ACC112 (cell line): Measurements from ENCODE around the gene MUC13.

Experiments
- H2AFZ ChIP-seq: fragments of 200-600 bp; sonication (generic); one replicate; pipeline ENCODE4 v1.6.0; 2017; ENCODE audit warnings: antibody characterized with exemption, low read length; ENCODE audit not compliant: unreplicated experiment
- H3K27ac ChIP-seq: fragments of 200-600 bp; sonication (generic); 2 replicates; pipeline ENCODE4 v1.5.1; 2014; ENCODE audit warnings: low read depth, mild to moderate bottlenecking, antibody characterized with exemption, low read length, moderate library complexity
- H3K27me3 ChIP-seq: fragments of 200-600 bp; sonication (generic); 2 replicates; pipeline ENCODE4 v1.6.1; 2014; ENCODE audit warnings: mild to moderate bottlenecking, antibody characterized with exemption, low read length, moderate library complexity, mixed read lengths; ENCODE audit not compliant: insufficient read depth
- H3K36me3 ChIP-seq: fragments of 200-600 bp; sonication (generic); 2 replicates; pipeline ENCODE4 v1.6.1; 2016; ENCODE audit warnings: mild to moderate bottlenecking, antibody characterized with exemption, low read length, moderate library complexity, mixed read lengths; ENCODE audit not compliant: insufficient read depth
- H3K4me1 ChIP-seq: fragments of 200-600 bp; sonication (generic); one replicate; pipeline ENCODE4 v1.6.1; 2016; ENCODE audit warnings: low read length, mixed read lengths; ENCODE audit not compliant: insufficient read depth, unreplicated experiment, control insufficient read depth
- H3K4me3 ChIP-seq: fragments of 200-600 bp; sonication (generic); 2 replicates; pipeline ENCODE4 v1.5.1; 2014; ENCODE audit warnings: mild to moderate bottlenecking, low read depth, low read length
- H3K79me2 ChIP-seq: fragments of 200-600 bp; sonication (generic); one replicate; pipeline ENCODE4 v1.6.0; 2016; ENCODE audit warnings: low read length; ENCODE audit not compliant: control insufficient read depth, unreplicated experiment, insufficient read depth

Gene MUC13, protein sequence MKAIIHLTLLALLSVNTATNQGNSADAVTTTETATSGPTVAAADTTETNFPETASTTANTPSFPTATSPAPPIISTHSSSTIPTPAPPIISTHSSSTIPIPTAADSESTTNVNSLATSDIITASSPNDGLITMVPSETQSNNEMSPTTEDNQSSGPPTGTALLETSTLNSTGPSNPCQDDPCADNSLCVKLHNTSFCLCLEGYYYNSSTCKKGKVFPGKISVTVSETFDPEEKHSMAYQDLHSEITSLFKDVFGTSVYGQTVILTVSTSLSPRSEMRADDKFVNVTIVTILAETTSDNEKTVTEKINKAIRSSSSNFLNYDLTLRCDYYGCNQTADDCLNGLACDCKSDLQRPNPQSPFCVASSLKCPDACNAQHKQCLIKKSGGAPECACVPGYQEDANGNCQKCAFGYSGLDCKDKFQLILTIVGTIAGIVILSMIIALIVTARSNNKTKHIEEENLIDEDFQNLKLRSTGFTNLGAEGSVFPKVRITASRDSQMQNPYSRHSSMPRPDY

DNA sequence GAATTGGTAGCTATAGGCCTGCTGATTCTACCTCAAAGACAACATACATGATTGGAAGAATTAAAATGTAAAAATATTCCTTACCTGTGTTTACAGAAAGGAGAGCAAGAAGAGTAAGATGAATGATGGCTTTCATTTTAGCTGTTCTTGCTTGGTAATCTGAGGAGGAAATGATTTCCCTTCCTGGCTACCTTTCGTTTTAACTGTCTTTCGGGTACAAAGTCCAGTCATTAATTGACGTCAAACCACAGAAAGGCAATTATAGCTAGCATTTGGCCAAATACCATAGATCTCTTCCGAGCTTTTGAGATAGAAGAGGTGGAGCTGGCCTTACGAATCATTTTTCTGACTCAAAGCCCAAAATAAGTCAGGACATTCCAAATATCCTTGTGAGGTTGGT is at the start of gene MUC13:
Gene MUC13 (minus strand): TSS at position 175 of the 400 bp plus-strand sequence. CDS start 39 bp downstream, at position 136.
- Histone ChIP-seq H3K4me3 (no peak within 1 kb of the TSS), H3K4me1 (no peaks in the 10 kb centered on the region), H3K79me2 (no peaks in the 10 kb centered on the region), H2AFZ (no peak within 1 kb of the TSS), H3K36me3 (no peaks in the 10 kb centered on the region), H3K27me3 (no peaks in the 10 kb centered on the region), H3K27ac (no peak within 1 kb of the TSS)

DNA sequence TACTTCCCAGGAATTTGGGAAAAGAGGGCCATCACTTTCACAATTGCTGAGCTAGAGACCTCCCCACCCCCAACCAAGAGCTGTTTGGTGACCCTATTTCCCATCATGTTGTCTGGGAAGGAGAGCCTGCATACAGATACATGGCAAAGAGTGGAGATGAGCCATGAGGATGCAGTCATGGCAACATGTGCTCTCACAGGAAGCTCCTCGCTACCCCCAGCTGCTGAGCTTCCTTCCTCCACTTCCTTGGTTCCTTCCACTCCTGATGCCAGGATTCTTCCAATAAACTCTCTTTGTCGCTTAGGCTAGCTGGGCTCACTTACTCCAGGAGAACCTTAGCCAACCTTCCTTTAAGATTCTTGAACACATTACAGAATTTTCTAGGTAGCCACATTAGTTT is 48.3 kb upstream of the MUC13 start:
- Histone ChIP-seq H3K79me2 (no peaks in the 10 kb centered on the region), H2AFZ (no peak overlapping the region), H3K4me1 (peaks cover 26% of the 10 kb centered on the region), H3K27ac (no peak overlapping the region), H3K36me3 (peaks cover 28% of the 10 kb centered on the region), H3K27me3 (no peaks in the 10 kb centered on the region), H3K4me3 (no peak overlapping the region)

DNA sequence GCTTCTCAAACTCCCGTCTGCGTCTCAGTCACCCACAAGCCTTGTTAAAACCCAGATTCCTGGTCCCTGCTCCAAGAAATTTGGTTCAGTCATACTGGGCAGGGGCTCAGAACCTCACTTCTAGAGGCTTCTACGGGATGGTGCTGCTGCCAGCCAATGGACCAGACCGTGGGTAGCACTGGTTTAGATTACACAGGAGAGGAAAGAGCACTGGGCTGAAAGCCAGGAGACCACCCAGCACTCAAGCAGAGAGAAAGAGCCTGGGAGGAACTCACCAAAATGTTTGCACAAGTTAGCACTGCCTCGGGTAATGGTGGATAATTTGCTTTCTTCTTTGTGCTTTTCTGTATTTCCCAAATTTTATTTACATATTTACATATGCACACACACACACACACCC is 46.9 kb upstream of the MUC13 start:
- H3K27me3 ChIP-seq, result no peaks in the 10 kb centered on the region
- H3K4me3 ChIP-seq, result no peak overlapping the region
- H3K36me3 ChIP-seq, result peaks cover 32% of the 10 kb centered on the region
- no peak overlapping the region for H2AFZ ChIP-seq
- no peak overlapping the region for H3K27ac ChIP-seq
- H3K79me2 ChIP-seq, result no peaks in the 10 kb centered on the region
- H3K4me1 ChIP-seq, result peaks cover 18% of the 10 kb centered on the region

DNA sequence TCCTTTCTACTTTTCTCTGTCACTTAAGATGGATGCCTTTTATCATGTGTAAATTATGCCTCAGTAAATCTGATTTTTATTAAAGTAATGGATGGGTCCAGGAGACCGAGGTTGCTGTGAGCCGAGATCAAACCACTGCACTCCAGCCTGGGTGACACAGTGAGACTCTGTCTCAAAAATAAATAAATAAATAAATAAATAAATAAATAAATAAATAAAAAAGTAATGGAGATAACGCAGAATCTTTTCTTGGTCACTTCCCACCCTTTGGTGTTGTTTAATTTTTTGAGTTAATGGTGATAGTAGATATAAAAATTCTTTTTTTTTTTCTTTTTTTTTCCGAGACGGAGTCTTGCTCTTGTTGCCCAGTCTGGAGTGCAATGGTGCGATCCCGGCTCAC is 44.1 kb upstream of the MUC13 start:
- H3K36me3 ChIP-seq, result peaks cover 34% of the 10 kb centered on the region
- peaks cover 3% of the 10 kb centered on the region for H3K79me2 ChIP-seq
- H3K27me3 ChIP-seq, result no peaks in the 10 kb centered on the region
- no peak overlapping the region for H2AFZ ChIP-seq
- no peak overlapping the region for H3K27ac ChIP-seq
- H3K4me3 ChIP-seq, result no peak overlapping the region
- no peaks in the 10 kb centered on the region for H3K4me1 ChIP-seq

DNA sequence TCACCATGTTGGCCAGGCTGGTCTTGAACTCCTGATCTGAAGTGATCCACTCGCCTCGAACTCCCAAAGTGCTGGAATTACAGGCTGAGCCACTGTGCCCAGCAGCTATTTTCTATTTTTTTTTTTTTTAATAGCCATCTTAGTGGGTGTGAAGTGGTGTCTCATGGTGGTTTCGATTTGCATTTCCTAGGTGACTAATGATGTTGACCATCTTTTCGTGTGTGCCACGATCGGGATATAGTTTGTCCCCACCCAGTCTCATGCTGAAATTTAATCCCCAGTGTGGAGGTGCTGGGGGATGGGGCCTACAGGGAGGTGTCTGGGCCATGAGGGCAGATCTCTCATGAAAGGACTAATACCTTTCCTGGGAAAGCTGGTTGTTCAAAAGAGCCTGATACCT is 41.8 kb upstream of the MUC13 start:
- Histone ChIP-seq H3K27ac (no peak overlapping the region), H3K4me3 (no peak overlapping the region), H3K4me1 (no peaks in the 10 kb centered on the region), H3K36me3 (peaks cover 34% of the 10 kb centered on the region), H2AFZ (no peak overlapping the region), H3K79me2 (peaks cover 3% of the 10 kb centered on the region), H3K27me3 (no peaks in the 10 kb centered on the region)

DNA sequence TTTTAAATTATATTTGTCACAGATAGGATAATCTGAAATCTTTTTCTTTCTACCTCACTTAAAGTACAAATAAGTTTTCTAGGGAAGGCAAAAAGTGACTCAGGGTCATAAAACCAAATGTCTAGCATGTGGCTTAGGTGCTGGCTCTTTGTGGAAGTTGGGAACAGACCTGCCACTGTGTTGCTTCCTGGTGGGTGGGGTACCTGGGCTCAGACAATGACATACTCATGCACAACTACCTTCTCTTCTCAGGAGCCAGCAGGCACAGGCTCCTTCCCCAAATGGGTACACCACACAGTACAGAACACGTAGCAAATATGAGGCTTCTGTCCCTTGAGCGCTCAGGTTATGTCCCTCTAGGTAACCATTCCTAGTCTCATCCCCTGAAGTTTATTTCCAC is 40.1 kb upstream of the MUC13 start:
- H3K36me3 ChIP-seq, result peaks cover 39% of the 10 kb centered on the region

DNA sequence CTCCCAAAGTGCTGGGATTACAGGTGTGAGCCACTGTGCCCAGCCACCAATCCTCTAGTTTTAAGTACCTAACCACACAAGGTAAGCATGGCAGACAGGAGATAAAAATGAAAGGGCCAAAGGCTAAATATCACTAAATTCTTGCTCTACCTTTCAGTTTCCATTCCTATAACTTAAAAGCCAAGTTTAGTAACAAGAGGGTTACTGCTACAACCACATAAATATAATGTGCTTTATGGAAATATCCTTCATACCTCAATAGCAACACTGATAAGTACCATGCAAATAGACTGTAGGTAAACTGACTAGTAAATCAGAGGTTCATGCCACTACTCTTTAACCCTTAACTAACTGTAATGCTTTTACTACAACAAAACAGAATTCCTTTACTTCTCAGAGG is 38.7 kb upstream of the MUC13 start:
- H2AFZ ChIP-seq, result no peak overlapping the region
- peaks cover 45% of the 10 kb centered on the region for H3K36me3 ChIP-seq
- peaks cover 3% of the 10 kb centered on the region for H3K79me2 ChIP-seq
- H3K27ac ChIP-seq, result no peak overlapping the region
- H3K4me3 ChIP-seq, result no peak overlapping the region
- H3K27me3 ChIP-seq, result no peaks in the 10 kb centered on the region
- no peaks in the 10 kb centered on the region for H3K4me1 ChIP-seq

More for the DNA sequence above, 40.1 kb upstream of the MUC13 start:
- Histone ChIP-seq H3K4me1 (no peaks in the 10 kb centered on the region), H3K4me3 (no peak overlapping the region), H3K79me2 (peaks cover 3% of the 10 kb centered on the region), H2AFZ (no peak overlapping the region), H3K27me3 (no peaks in the 10 kb centered on the region), H3K27ac (no peak overlapping the region)

DNA sequence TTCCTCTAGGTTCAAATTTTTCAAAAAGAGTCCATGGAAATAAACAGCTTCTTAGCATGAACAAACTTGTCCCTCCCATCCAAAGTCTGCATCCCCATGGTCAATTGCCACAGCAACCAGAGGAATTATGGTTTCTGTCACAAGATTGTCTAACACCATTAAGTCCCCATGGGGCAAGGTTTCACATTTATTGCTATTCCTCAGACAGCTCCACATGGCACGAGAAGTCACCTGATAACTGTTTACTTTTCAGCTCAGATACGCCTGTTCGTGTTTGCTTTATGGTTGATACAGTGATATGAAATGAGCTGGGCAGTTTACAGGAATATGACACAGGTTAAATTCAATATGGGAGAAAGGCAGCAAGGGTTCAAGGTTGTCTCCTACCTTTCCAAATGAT is 37.9 kb upstream of the MUC13 start:
- H3K27me3 ChIP-seq, result no peaks in the 10 kb centered on the region
- no peaks in the 10 kb centered on the region for H3K4me1 ChIP-seq
- H3K4me3 ChIP-seq, result no peak overlapping the region
- H3K36me3 ChIP-seq, result peaks cover 40% of the 10 kb centered on the region
- H3K79me2 ChIP-seq, result peaks cover 3% of the 10 kb centered on the region
- no peak overlapping the region for H2AFZ ChIP-seq
- no peak overlapping the region for H3K27ac ChIP-seq

DNA sequence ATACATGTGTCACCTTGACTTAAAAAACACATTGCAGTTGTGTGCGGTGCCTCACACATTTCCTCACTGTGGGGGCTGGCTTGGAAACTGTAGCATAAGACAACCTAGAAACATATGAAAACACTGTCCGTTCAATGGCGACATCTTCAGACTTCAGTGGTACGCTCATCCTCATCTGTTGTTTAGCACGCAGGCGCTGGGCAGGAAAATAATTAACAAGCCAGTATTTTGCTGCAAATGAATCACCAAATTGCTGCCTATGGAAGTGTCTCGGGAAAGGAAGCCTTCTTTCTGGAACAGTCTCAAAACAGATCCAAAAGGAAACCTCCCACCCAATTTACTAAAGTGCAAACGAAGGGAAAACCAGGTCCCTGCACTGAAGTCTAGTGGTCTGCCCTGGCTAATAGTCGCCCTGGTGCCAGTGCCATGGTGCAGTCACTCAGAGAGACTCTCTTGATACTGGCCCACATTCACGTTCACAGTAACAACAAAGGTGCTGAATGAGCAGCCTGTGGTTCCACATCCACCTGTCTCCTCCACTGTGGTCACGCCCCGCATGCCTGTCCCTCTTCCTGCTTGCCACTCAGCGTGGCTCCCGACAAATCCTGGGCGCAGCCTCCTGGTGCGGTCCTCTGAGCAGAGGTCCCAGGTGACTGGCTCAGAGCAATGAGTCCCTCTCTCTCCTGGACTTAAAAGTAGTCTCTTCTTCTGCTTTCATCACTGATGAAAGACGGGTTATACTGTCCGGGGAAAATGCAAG is 35.6 kb upstream of the MUC13 start:
- Histone ChIP-seq H3K27me3 (no peaks in the 10 kb centered on the region), H3K4me1 (peaks cover 4% of the 10 kb centered on the region), H3K79me2 (no peaks in the 10 kb centered on the region), H3K4me3 (no peak overlapping the region), H3K27ac (no peak overlapping the region), H2AFZ (no peak overlapping the region), H3K36me3 (peaks cover 38% of the 10 kb centered on the region; the same call in 1 of the 2 replicates)

DNA sequence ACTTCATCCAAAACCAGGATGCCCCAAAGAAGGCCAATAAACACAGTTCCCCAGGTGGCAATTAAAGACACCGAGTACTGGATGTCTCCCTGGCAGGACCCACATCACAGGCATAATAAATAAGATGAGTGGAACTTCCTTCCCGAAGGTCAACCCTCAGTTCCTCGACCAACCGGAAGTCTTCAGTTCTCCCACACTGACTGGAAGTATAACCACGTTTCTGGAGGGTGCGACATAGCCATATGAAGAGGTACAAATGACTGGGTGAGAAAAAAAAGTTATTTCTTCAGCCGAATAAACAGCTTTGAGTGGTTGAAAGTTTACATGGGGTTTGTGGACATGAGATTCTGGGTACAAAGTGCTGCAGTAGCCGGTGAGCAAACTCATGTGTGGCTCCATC is 34.6 kb upstream of the MUC13 start:
- Histone ChIP-seq H3K36me3 (peaks cover 38% of the 10 kb centered on the region; the same call in 1 of the 2 replicates), H3K27me3 (no peaks in the 10 kb centered on the region), H3K79me2 (no peaks in the 10 kb centered on the region), H3K4me1 (peaks cover 4% of the 10 kb centered on the region), H3K27ac (no peak overlapping the region), H3K4me3 (no peak overlapping the region), H2AFZ (no peak overlapping the region)
